ENCODE results near the gene N4BP2. TPM values are rescaled to one million over a fixed set of nuclear protein-coding genes. Genes with fewer than 3 reads are reported as not detected.
"Not testable (repeated sequence)": the region's sequence is repeated elsewhere in the genome, so short reads cannot be mapped to it uniquely, and the experiment has no call there.

N4BP2 gene
- polyA plus RNA-seq, 1 of the 3 experiments (the other 2 are of a cell fraction) = 1.2 TPM

- POLR2A ChIA-PET = no interaction called here
- Histone ChIP-seq H3K36me3 (replicated peaks in 1 of 2; ENCODE audit: control insufficient read depth in 1 of 2, insufficient read depth in 2 of 2, low read length in 1 of 2) (peaks cover 14 to 25% of the 10 kb centered on the region in 2 experiments), H3K79me2 (ENCODE audit: insufficient read depth) (no peaks in the 10 kb centered on the region), H3K27ac (ENCODE audit: low read depth in 2 of 2, low read length in 1 of 2) (no peak overlapping the region), H3K4me3 (ENCODE audit: low read depth in 2 of 2, low read length in 1 of 2) (no peak overlapping the region), H3K4me2 (no peak overlapping the region), H3F3A (replicated peaks; ENCODE audit: insufficient read depth) (peaks cover 1% of the 10 kb centered on the region), H3K9ac (no peak overlapping the region), H3K9me2 (no peaks in the 10 kb centered on the region), H3K9me3 (no peaks in the 10 kb centered on the region), H2AFZ (ENCODE audit: low read depth) (no peak overlapping the region), H4K20me1 (ENCODE audit: insufficient read depth) (no peaks in the 10 kb centered on the region), H3K27me3 (ENCODE audit: insufficient read depth) (no peaks in the 10 kb centered on the region), H3K4me1 (ENCODE audit: control insufficient read depth in 1 of 2, insufficient read depth in 2 of 2, low read depth in 1 of 2, low read length in 1 of 2) (no peaks in the 10 kb centered on the region)
- CTCF ChIA-PET = interaction anchor here (1.0 kb wide), 1 partner anchor 35 kb away, joined by 3 read pairs; no protein-coding TSS in a partner anchor
- DNase-seq = no peak
- 96% methylated on average over 5 of the region's 6 CpGs for WGBS (ENCODE audit: low lambda C conversion rate)
- TF ChIP-seq RFX5 (IDR thresholded peaks at IDR 0.05; ENCODE audit: low read length) = no peak
- TF ChIP-seq EZH2phosphoT487 (IDR thresholded peaks at IDR 0.05; ENCODE audit: borderline replicate concordance, low read depth) = no peak
- TF ChIP-seq NFIC (IDR thresholded peaks at IDR 0.05; ENCODE audit: borderline replicate concordance) = no peak
- no peak for TF ChIP-seq FOXJ3 (CRISPR knock-in tag; IDR thresholded peaks at IDR 0.05)
- no peak for TF ChIP-seq CHD2 (IDR thresholded peaks at IDR 0.05; ENCODE audit: low read length, partially characterized antibody)
- no peak for TF ChIP-seq IRF3 (IDR thresholded peaks at IDR 0.05; ENCODE audit: low read depth, low read length)
- TF ChIP-seq PBX3 (IDR thresholded peaks at IDR 0.05) = no peak
- no peak for TF ChIP-seq USF1 (IDR thresholded peaks at IDR 0.05; ENCODE audit: borderline replicate concordance, low read depth)
- no peak for TF ChIP-seq MEF2A (IDR thresholded peaks at IDR 0.05; ENCODE audit: borderline replicate concordance, low read depth)
- no peak for TF ChIP-seq SIN3A (IDR thresholded peaks at IDR 0.05; ENCODE audit: borderline replicate concordance, low read depth, low read length)
- no peak for TF ChIP-seq FOSL2 (IDR thresholded peaks at IDR 0.05; ENCODE audit: borderline replicate concordance, low read depth)
- no peak for TF ChIP-seq MXI1 (IDR thresholded peaks at IDR 0.05; ENCODE audit: low read depth, low read length)
Measured at GRCh38 chr4:40143926-40144508, 87.4 kb downstream of the N4BP2 start.

GRCh38 chr4:40144716-40145115 is 88.1 kb downstream of the N4BP2 start:
- 94% methylated on average over 2 of the region's 2 CpGs for WGBS (ENCODE audit: low lambda C conversion rate)
- TF ChIP-seq TEAD4 (IDR thresholded peaks at IDR 0.05; ENCODE audit: borderline replicate concordance, insufficient read depth) (no peak), JUND (IDR thresholded peaks at IDR 0.05) (no peak), RXRA (IDR thresholded peaks at IDR 0.05; ENCODE audit: borderline replicate concordance, low read depth) (no peak)
- CTCF ChIA-PET = interaction anchor here (1.0 kb wide), 1 partner anchor 36 kb away, joined by 3 read pairs; no protein-coding TSS in a partner anchor

GRCh38 chr4:40147490-40147889 is 90.8 kb downstream of the N4BP2 start:
- POLR2A ChIA-PET = not testable (repeated sequence)

More at GRCh38 chr4:40144716-40145115, 88.1 kb downstream of the N4BP2 start:
- H3K9me3 ChIP-seq = no peaks in the 10 kb centered on the region
- H3K9me2 ChIP-seq = no peaks in the 10 kb centered on the region
- H3K27ac ChIP-seq (ENCODE audit: low read depth in 2 of 2, low read length in 1 of 2) = no peak overlapping the region
- no peaks in the 10 kb centered on the region for H3K27me3 ChIP-seq (ENCODE audit: insufficient read depth)
- no peak overlapping the region for H3K9ac ChIP-seq
- no peaks in the 10 kb centered on the region for H3K4me1 ChIP-seq (ENCODE audit: control insufficient read depth in 1 of 2, insufficient read depth in 2 of 2, low read depth in 1 of 2, low read length in 1 of 2)
- H3K4me3 ChIP-seq (ENCODE audit: low read depth in 2 of 2, low read length in 1 of 2) = no peak overlapping the region
- no peak overlapping the region for H3K4me2 ChIP-seq
- DNase-seq = no peak
- H3K79me2 ChIP-seq (ENCODE audit: insufficient read depth) = no peaks in the 10 kb centered on the region
- no peak overlapping the region for H2AFZ ChIP-seq (ENCODE audit: low read depth)
- no peaks in the 10 kb centered on the region for H3F3A ChIP-seq (replicated peaks; ENCODE audit: insufficient read depth)
- POLR2A ChIA-PET = no interaction called here
- H3K36me3 ChIP-seq (replicated peaks in 1 of 2; ENCODE audit: control insufficient read depth in 1 of 2, insufficient read depth in 2 of 2, low read length in 1 of 2) = peaks cover 14 to 25% of the 10 kb centered on the region in 2 experiments
- H4K20me1 ChIP-seq (ENCODE audit: insufficient read depth) = no peaks in the 10 kb centered on the region

More at GRCh38 chr4:40147490-40147889, 90.8 kb downstream of the N4BP2 start:
- H4K20me1 ChIP-seq (ENCODE audit: insufficient read depth); H3K9me3 ChIP-seq; H3K27me3 ChIP-seq (ENCODE audit: insufficient read depth); H3K9me2 ChIP-seq; H3K4me2 ChIP-seq; H3F3A ChIP-seq (replicated peaks; ENCODE audit: insufficient read depth); H3K27ac ChIP-seq (ENCODE audit: low read depth in 2 of 2, low read length in 1 of 2); DNase-seq; H3K79me2 ChIP-seq (ENCODE audit: insufficient read depth); H3K9ac ChIP-seq; H2AFZ ChIP-seq (ENCODE audit: low read depth); H3K4me1 ChIP-seq (ENCODE audit: control insufficient read depth in 1 of 2, insufficient read depth in 2 of 2, low read depth in 1 of 2, low read length in 1 of 2); H3K4me3 ChIP-seq (ENCODE audit: low read depth in 2 of 2, low read length in 1 of 2); CTCF ChIA-PET: not testable (repeated sequence)
- no CpG with 5 or more reads among the region's 31 CpGs for WGBS (ENCODE audit: low lambda C conversion rate)
- H3K36me3 ChIP-seq (replicated peaks in 1 of 2; ENCODE audit: control insufficient read depth in 1 of 2, insufficient read depth in 2 of 2, low read length in 1 of 2) = peaks cover 21 to 23% of the 10 kb centered on the region in 2 experiments

Measured in SK-N-SH (cell line).